ENCODE measurements around the gene FOXP1.

FOXP1 gene

GRCh38 chr3:71097557-71097956, 486.0 kb downstream of the FOXP1 start:
- no peak for TF ChIP-seq FOXP2 (optimal IDR thresholded peaks at IDR 0.05; ENCODE audit: borderline replicate concordance, extremely low read depth, extremely low read length, insufficient read depth)
- TF ChIP-seq SIN3A (IDR thresholded peaks at IDR 0.05; ENCODE audit: borderline replicate concordance, insufficient read depth, low read length): no peak
- TF ChIP-seq POLR2AphosphoS5 (IDR thresholded peaks at IDR 0.05; ENCODE audit: low read depth, low read length): no peak
- TF ChIP-seq TAF1 (IDR thresholded peaks at IDR 0.05; ENCODE audit: borderline replicate concordance, insufficient read depth, low read length): no peak
- TF ChIP-seq, protein P1, sequence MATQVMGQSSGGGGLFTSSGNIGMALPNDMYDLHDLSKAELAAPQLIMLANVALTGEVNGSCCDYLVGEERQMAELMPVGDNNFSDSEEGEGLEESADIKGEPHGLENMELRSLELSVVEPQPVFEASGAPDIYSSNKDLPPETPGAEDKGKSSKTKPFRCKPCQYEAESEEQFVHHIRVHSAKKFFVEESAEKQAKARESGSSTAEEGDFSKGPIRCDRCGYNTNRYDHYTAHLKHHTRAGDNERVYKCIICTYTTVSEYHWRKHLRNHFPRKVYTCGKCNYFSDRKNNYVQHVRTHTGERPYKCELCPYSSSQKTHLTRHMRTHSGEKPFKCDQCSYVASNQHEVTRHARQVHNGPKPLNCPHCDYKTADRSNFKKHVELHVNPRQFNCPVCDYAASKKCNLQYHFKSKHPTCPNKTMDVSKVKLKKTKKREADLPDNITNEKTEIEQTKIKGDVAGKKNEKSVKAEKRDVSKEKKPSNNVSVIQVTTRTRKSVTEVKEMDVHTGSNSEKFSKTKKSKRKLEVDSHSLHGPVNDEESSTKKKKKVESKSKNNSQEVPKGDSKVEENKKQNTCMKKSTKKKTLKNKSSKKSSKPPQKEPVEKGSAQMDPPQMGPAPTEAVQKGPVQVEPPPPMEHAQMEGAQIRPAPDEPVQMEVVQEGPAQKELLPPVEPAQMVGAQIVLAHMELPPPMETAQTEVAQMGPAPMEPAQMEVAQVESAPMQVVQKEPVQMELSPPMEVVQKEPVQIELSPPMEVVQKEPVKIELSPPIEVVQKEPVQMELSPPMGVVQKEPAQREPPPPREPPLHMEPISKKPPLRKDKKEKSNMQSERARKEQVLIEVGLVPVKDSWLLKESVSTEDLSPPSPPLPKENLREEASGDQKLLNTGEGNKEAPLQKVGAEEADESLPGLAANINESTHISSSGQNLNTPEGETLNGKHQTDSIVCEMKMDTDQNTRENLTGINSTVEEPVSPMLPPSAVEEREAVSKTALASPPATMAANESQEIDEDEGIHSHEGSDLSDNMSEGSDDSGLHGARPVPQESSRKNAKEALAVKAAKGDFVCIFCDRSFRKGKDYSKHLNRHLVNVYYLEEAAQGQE (IDR thresholded peaks at IDR 0.05; ENCODE audit: insufficient read depth in 1 of 2, low read depth in 2 of 2, low read length in 2 of 2): no peak

- no peak for TF ChIP-seq SIN3A (IDR thresholded peaks at IDR 0.05; ENCODE audit: borderline replicate concordance, insufficient read depth, low read length)
- TF ChIP-seq, protein P1 (IDR thresholded peaks at IDR 0.05; ENCODE audit: insufficient read depth in 1 of 2, low read depth in 2 of 2, low read length in 2 of 2): no peak
Measured at GRCh38 chr3:71095511-71096291, 487.8 kb downstream of the FOXP1 start.

GRCh38 chr3:71094658-71095209, 488.8 kb downstream of the FOXP1 start:
- TF ChIP-seq FOXP2 (optimal IDR thresholded peaks at IDR 0.05; ENCODE audit: borderline replicate concordance, extremely low read depth, extremely low read length, insufficient read depth) (no peak), SIN3A (IDR thresholded peaks at IDR 0.05; ENCODE audit: borderline replicate concordance, insufficient read depth, low read length) (no peak), TAF1 (IDR thresholded peaks at IDR 0.05; ENCODE audit: borderline replicate concordance, insufficient read depth, low read length) (no peak), POLR2AphosphoS5 (IDR thresholded peaks at IDR 0.05; ENCODE audit: low read depth, low read length) (no peak)
- TF ChIP-seq, protein P1 (IDR thresholded peaks at IDR 0.05; ENCODE audit: insufficient read depth in 1 of 2, low read depth in 2 of 2, low read length in 2 of 2): no peak

DNA sequence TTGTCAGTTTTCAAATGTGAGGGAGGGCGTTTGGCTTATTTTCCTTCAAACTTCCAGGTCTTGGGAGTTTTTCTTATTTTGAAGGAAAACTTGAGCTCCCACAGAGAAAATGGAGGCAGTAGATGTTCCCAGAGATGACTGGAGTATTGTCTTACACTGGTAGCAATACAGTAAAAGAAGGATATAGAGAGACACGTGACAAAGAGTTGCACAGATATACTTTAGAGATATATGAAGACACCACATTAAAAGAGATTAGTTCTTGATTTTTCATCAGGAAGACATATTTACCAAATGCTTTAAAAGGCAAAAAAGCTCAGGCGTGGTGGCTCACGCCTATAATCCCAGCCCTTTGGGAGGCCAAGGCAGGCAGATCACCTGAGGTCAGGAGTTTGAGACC, 490.9 kb downstream of the FOXP1 start:
- no peak for TF ChIP-seq FOXP2 (optimal IDR thresholded peaks at IDR 0.05; ENCODE audit: borderline replicate concordance, extremely low read depth, extremely low read length, insufficient read depth)
- no peak for TF ChIP-seq TAF1 (IDR thresholded peaks at IDR 0.05; ENCODE audit: borderline replicate concordance, insufficient read depth, low read length)
- no peak for TF ChIP-seq SIN3A (IDR thresholded peaks at IDR 0.05; ENCODE audit: borderline replicate concordance, insufficient read depth, low read length)
- no peak for TF ChIP-seq POLR2AphosphoS5 (IDR thresholded peaks at IDR 0.05; ENCODE audit: low read depth, low read length)
- TF ChIP-seq, protein P1 (IDR thresholded peaks at IDR 0.05; ENCODE audit: insufficient read depth in 1 of 2, low read depth in 2 of 2, low read length in 2 of 2): no peak
